Tibial nerve (tissue), 4 donors: ENCODE results near the gene EGF. TPM values are rescaled to one million over a fixed set of nuclear protein-coding genes. Genes with fewer than 3 reads are reported as not detected.

Source experiments
- DNase-seq, 2 donors: peaks; one replicate each; pipeline ENCODE4 v3.0.0-alpha.2; 2019; ENCODE audit warnings: low spot score in 2 of 2
- H3K27ac ChIP-seq, 4 donors: fragments of 200-600 bp; sonication (generic) in 3 of 4; one replicate each; pipeline ENCODE4 v1.5.1; 2017 to 2019; ENCODE audit warnings: mild to moderate bottlenecking in 1 of 4
- H3K27me3 ChIP-seq, 2 donors: fragments of 200-600 bp; sonication (generic) in 1 of 2; one replicate each; pipeline versions ENCODE4 v1.5.1 to v1.6.0; 2017 to 2019
- H3K36me3 ChIP-seq, 3 donors: fragments of 200-600 bp; sonication (generic); one replicate each; pipeline ENCODE4 v1.5.1; 2018 to 2019
- H3K4me1 ChIP-seq, 4 donors: fragments of 200-600 bp; sonication (generic) in 3 of 4; one replicate each; pipeline ENCODE4 v1.5.1; 2017 to 2019
- H3K4me3 ChIP-seq, 4 donors: fragments of 200-600 bp; sonication (generic) in 3 of 4; one replicate each; pipeline ENCODE4 v1.5.1; 2017 to 2019; ENCODE audit warnings: mild to moderate bottlenecking in 1 of 4, moderate library complexity in 1 of 4
- H3K9me3 ChIP-seq, 4 donors: fragments of 200-600 bp; sonication (generic) in 3 of 4; one replicate each; pipeline ENCODE4 v1.5.1; 2017 to 2019
- CTCF ChIP-seq, 5 experiments: fragments of 200-600 bp in 3 of 5; fragments of 450-650 bp in 2 of 5; sonication (generic) in 3 of 5; IDR thresholded peaks; one replicate each; pipeline ENCODE4 v1.5.1; 2016 to 2019; ENCODE audit warnings: antibody characterized with exemption in 5 of 5, mild to moderate bottlenecking in 3 of 5, moderate library complexity in 2 of 5
- EP300 ChIP-seq, 2 donors: sonication (generic); formaldehyde crosslinking; IDR thresholded peaks; one replicate each; pipeline ENCODE4 v1.6.1; 2017; ENCODE audit warnings: antibody characterized with exemption in 2 of 2, mild to moderate bottlenecking in 1 of 2
- POLR2A ChIP-seq, 2 donors: fragments of 450-650 bp; IDR thresholded peaks; one replicate each; pipeline ENCODE4 v1.6.1; 2017; ENCODE audit warnings: antibody characterized with exemption in 2 of 2, mild to moderate bottlenecking in 2 of 2, moderate library complexity in 2 of 2
- WGBS, 2 donors: methylation state at CpG; one replicate each; pipeline ENCODE4 v1.1.5; 2018; 5-methylcytosine and 5-hydroxymethylcytosine counted together
- total RNA-seq, 4 donors: library from RNA; depleted of rRNA; stranded (reverse); fragments of >200 nt; gene quantifications; one replicate each; pipeline ENCODE4 v1.1.0, GENCODE V29; 2016

EGF gene
- total RNA-seq, 4 donors from 2014 or later: 0.42 to 1.6 TPM; not detected in 2

GRCh38 chr4:109914322-109914721, 1.6 kb downstream of the EGF start:
- Histone ChIP-seq H3K27ac (no peak overlapping the region), H3K9me3 (no peaks in the 10 kb centered on the region), H3K36me3 (no peaks in the 10 kb centered on the region), H3K4me1 (peaks cover 0 to 5% (median 0%) of the 10 kb centered on the region in 4 donors), H3K27me3 (no peaks in the 10 kb centered on the region), H3K4me3 (no peak overlapping the region)
- TF ChIP-seq POLR2A (IDR thresholded peaks at IDR 0.05) (no peak), EP300 (IDR thresholded peaks at IDR 0.05) (no peak), CTCF (IDR thresholded peaks at IDR 0.05) (no peak)
- 78 to 85% methylated on average over 3 of the region's 3 CpGs for WGBS, 2 donors
- DNase-seq: no peak

- Histone ChIP-seq H3K9me3 (no peaks in the 10 kb centered on the region), H3K27me3 (no peaks in the 10 kb centered on the region), H3K4me1 (peaks cover 0 to 5% (median 0%) of the 10 kb centered on the region in 4 donors), H3K4me3 (no peak overlapping the region), H3K27ac (no peak overlapping the region), H3K36me3 (no peaks in the 10 kb centered on the region)
- no peak for DNase-seq
- 77 to 84% methylated on average over 8 of the region's 8 CpGs for WGBS, 2 donors
- TF ChIP-seq CTCF (IDR thresholded peaks at IDR 0.05) (no peak), EP300 (IDR thresholded peaks at IDR 0.05) (no peak), POLR2A (IDR thresholded peaks at IDR 0.05) (no peak)
Observed at GRCh38 chr4:109915385-109916026, 2.8 kb downstream of the EGF start.

GRCh38 chr4:109916027-109916409, 3.3 kb downstream of the EGF start:
- Histone ChIP-seq H3K4me1 (peaks cover 0 to 5% (median 0%) of the 10 kb centered on the region in 4 donors), H3K36me3 (no peaks in the 10 kb centered on the region), H3K9me3 (no peaks in the 10 kb centered on the region), H3K4me3 (no peak overlapping the region), H3K27me3 (no peaks in the 10 kb centered on the region), H3K27ac (no peak overlapping the region)
- no peak for TF ChIP-seq POLR2A (IDR thresholded peaks at IDR 0.05)
- TF ChIP-seq EP300 (IDR thresholded peaks at IDR 0.05): no peak
- no peak for TF ChIP-seq CTCF (IDR thresholded peaks at IDR 0.05)
- 57 to 59% methylated on average over 4 of the region's 4 CpGs for WGBS, 2 donors
- no peak for DNase-seq

- H3K27me3 ChIP-seq: no peaks in the 10 kb centered on the region
- H3K4me3 ChIP-seq: no peak overlapping the region
- 20 to 21% methylated on average over 1 of the region's 1 CpG for WGBS, 2 donors
- TF ChIP-seq POLR2A (IDR thresholded peaks at IDR 0.05): no peak
- no peak for TF ChIP-seq CTCF (IDR thresholded peaks at IDR 0.05)
- no peak for TF ChIP-seq EP300 (IDR thresholded peaks at IDR 0.05)
- no peaks in the 10 kb centered on the region for H3K4me1 ChIP-seq
- no peak overlapping the region for H3K27ac ChIP-seq
- no peaks in the 10 kb centered on the region for H3K36me3 ChIP-seq
- DNase-seq: no peak
- H3K9me3 ChIP-seq: no peaks in the 10 kb centered on the region
Observed at GRCh38 chr4:109921384-109921808, 8.7 kb downstream of the EGF start.

GRCh38 chr4:109925396-109925795, 12.7 kb downstream of the EGF start:
- H3K27me3 ChIP-seq: no peaks in the 10 kb centered on the region
- H3K4me1 ChIP-seq: no peaks in the 10 kb centered on the region
- no peak for DNase-seq
- H3K9me3 ChIP-seq: no peaks in the 10 kb centered on the region
- H3K4me3 ChIP-seq: no peak overlapping the region
- no peak overlapping the region for H3K27ac ChIP-seq
- TF ChIP-seq POLR2A (IDR thresholded peaks at IDR 0.05): no peak
- no peak for TF ChIP-seq CTCF (IDR thresholded peaks at IDR 0.05)
- no peak for TF ChIP-seq EP300 (IDR thresholded peaks at IDR 0.05)
- no peaks in the 10 kb centered on the region for H3K36me3 ChIP-seq
- WGBS, 2 donors: 65 to 82% methylated on average over 2 of the region's 2 CpGs
